PFSK-1 (cell line): ENCODE data around the gene CAB39L.

ENCODE experiments used
- POLR2AphosphoS5 ChIP-seq: IDR thresholded peaks from 2 replicates; pipeline ENCODE4 v1.6.1; 2012; ENCODE audit warnings: low read depth, mild to moderate bottlenecking, control low read depth, low read length, moderate library complexity
- TAF1 ChIP-seq: IDR thresholded peaks from 2 replicates; pipeline ENCODE4 v1.6.1; 2012; ENCODE audit warnings: low read length, control low read depth, borderline replicate concordance; ENCODE audit not compliant: insufficient read depth

GRCh38 chr13:49341941-49342340 is 101.9 kb downstream of the CAB39L start:
- TF ChIP-seq POLR2AphosphoS5 (no peak), TAF1 (no peak)
